ENCODE results near the gene PRPF8. TPM values are rescaled to one million over a fixed set of nuclear protein-coding genes. Genes with fewer than 3 reads are reported as not detected.

PRPF8 gene
- total RNA-seq, 2 donors from 2014 or later, result 332 to 390 TPM

DNA sequence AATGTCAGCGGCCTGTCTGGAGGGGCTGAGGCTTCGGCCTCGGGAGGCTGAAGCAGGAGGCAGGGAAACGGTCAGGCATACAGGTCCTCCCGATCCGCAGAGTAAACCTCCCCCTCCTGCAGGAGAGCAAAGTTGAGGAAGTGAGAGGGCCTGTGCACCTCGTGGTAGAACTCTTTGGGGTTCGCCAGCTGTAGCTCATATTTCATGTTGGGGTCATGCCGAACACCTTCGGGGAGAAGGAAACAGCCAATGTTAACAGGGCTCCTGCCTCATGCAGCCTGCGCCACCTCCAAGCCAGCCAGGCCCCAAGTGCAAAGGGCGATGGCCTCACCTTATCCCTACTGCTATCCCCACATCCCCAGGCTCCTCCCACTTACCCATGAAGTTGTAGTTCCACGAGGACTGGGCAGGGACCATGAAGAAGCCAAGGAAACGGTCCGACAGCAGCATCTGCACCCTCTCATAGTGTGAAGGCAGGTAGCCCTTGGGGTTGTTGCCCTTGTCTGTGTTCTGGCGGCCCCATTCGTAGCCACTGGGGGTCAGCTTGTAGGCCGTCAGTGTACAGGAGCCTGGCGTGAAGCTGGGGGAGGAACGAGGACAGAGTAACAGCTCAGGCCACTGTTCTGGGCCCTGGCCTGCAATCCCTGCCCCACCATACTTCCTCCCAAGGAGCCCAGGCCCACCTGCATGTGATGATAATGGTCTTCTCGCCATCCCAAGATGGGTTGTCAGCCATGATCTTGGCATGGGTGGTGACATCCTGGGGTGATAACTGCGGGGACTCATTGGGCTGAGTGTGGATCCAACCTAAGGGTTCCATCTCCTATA lies 33.7 kb downstream of the PRPF8 start:
- Mint-ChIP-seq H3K36me3 (ENCODE audit: insufficient read depth in 2 of 2) (peaks cover 7 to 21% of the 10 kb centered on the region in 2 donors), H3K4me1 (ENCODE audit: low read depth) (peaks cover 16% of the 10 kb centered on the region), H3K27me3 (ENCODE audit: low read depth) (no peaks in the 10 kb centered on the region), H3K27ac (no peak overlapping the region), H3K9me3 (no peaks in the 10 kb centered on the region), H3K4me3 (no peak overlapping the region)
- DNase-seq, result no peak
- no peak for ATAC-seq (replicated peaks in 1 of 2)

DNA sequence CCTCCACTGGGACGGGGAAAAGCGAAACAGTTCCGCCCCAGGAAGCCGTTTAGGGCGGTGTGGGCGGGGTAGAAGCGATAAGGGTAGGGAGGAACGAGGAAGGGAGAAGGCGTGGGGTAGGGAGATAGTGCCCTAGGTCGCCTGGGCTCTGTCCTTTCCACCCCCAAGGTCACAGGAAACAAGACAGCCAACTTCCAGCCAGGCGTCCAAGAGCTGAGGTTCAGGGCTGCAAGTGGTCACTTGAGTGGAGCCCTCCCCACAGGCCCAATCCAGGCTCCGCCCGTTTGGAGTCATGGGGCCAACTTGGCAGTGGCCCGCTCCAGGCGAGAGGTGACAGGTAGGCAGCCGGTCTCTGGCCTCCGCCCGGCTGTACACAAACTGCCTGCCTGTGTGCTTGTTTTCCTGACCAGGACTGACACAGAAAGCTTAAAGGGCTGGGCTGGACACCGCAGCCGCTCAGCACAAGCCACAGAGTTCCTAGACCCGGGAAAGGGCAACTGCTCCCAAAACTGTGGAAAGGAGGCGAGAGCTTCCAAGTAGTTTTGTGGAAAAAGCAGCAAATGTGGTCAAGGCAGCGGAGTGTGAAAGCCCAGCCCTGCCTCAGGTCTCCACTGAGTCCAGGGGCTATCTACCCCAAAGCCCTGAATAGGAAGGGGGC lies 34.7 kb downstream of the PRPF8 start, which contains the start of gene RILP:
TSS of gene RILP (minus strand) at position 23 of the 658 bp plus-strand sequence. CDS start 62 bp downstream, outside the sequence.
- DNase-seq, result no peak
- H3K4me1 Mint-ChIP-seq (ENCODE audit: low read depth), result peaks cover 26% of the 10 kb centered on the region
- H3K27ac Mint-ChIP-seq, result no peak within 1 kb of the TSS
- H3K36me3 Mint-ChIP-seq (ENCODE audit: insufficient read depth in 2 of 2), result peaks cover 5 to 18% of the 10 kb centered on the region in 2 donors
- no peaks in the 10 kb centered on the region for H3K27me3 Mint-ChIP-seq (ENCODE audit: low read depth)
- no peaks in the 10 kb centered on the region for H3K9me3 Mint-ChIP-seq
- peak within 1 kb of the TSS; percentile 65 to 72 for H3K4me3 Mint-ChIP-seq
- peak; percentile 1 to 5 for ATAC-seq (replicated peaks in 1 of 2)

DNA sequence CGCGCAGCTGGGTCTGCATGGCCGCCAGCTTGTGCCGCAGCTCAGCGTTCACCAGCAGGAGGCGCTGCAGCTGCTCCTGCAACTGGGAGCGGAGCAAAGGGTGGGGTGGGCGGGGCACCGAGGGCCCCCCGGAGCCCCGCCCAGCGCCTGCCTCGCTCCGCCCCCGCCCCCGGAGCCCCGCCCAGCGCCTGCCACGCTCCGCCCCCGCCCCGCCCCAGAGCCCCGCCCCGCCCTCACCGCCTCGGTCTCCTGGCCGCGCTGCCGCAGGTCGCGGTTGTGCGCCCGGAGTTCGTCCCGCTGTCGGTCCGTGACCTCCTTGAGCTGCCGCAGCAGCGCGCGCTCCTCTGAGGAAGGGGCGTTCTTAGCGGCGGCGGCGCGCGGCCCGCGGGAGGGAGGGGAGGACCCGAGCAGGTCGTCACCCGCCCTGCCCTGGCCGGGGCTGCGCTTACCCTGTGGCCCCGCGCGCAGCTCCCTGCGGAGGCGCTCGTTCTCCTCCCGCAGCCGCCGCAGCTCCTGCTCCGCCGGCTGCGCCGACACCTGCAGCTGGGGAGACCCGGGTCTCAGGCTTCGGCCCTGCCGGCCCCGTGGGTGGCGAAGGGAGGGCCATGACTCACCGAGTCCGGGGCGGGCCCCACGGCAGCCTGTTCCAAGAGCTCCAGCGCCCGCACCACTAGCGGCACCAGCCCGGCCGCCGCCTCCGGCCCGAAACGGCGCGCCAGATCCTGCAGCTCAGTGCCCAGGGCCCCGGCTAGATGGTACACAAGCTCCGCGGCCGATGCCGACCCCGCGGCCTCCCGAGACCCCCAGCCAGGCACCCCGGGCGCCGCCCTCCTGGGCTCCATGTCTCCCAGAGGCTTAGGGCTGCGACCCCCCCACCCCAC lies 35.5 kb downstream of the PRPF8 start:
- peak; percentile 94 for DNase-seq
- Mint-ChIP-seq H3K9me3 (no peaks in the 10 kb centered on the region), H3K4me1 (ENCODE audit: low read depth) (peaks cover 34% of the 10 kb centered on the region), H3K27ac (no peak overlapping the region), H3K36me3 (ENCODE audit: insufficient read depth in 2 of 2) (peaks cover 4 to 14% of the 10 kb centered on the region in 2 donors), H3K4me3 (peak overlapping the region; percentile 65 to 72), H3K27me3 (ENCODE audit: low read depth) (no peaks in the 10 kb centered on the region)
- peak; percentile 75 to 77 for ATAC-seq (replicated peaks in 1 of 2)

DNA sequence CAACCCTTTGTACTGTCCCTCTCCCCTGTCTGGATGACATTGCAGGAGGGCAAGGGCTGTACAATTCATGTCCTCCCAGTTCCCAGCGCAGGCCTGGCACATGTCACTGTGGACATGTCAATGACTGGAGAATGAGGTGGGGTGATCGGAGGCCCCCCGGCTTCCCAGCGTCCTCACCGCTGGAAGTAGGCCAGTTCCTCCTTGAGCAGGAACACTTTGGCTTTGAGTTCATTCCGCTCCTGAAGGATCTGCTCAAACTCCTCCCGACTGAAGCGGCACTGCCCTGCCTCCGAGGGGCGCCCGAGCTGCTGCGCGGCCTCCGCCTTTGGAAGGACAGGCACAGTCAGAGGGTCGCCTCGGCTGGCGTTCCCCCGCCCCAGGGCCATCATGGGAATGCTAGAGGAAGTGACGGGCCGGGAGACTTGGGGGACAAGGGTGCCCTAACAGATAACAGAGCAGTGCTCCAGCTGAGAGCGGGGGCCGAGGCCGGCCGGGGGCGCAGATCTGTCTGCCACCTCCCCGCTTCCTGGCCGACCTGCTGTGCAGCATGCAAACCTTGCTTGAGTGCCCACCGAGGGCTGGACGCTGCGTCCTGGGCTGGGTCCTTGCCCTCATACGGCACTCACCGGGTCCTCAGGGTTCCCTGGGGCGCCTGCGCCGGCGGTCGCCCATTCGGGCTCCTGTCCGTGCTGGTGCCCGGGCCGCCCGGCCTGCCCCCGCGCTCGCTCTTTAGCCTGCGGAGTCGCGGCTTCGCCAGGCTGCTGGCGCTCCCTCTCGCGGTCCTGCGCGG lies 36.3 kb downstream of the PRPF8 start:
- H3K4me1 Mint-ChIP-seq (ENCODE audit: low read depth), result peaks cover 38% of the 10 kb centered on the region
- peak overlapping the region; percentile 63 to 72 for H3K4me3 Mint-ChIP-seq
- H3K9me3 Mint-ChIP-seq, result no peaks in the 10 kb centered on the region
- DNase-seq, result no peak
- no peak overlapping the region for H3K27ac Mint-ChIP-seq
- peaks cover 1 to 10% of the 10 kb centered on the region in 2 donors for H3K36me3 Mint-ChIP-seq (ENCODE audit: insufficient read depth in 2 of 2)
- no peaks in the 10 kb centered on the region for H3K27me3 Mint-ChIP-seq (ENCODE audit: low read depth)
- peak; percentile 16 to 18 for ATAC-seq (replicated peaks in 1 of 2)

DNA sequence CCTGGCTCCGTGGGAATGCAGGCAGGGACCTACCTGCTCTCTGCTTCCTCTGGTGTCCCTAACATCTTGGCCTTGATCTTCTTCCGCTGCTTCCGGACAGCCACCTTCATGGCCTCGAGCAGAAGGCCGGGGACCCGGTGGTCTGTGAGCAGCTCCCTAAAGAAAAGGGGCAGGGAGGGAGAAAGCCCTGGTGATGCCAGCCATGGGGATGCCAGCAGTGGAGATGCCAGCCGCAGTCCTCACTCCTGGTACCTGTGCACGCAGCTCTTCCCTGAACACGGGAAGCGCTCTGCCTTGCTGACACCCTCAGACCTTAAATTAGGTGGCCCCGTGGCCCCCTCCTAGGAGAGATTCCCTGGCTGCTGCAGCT lies 36.9 kb downstream of the PRPF8 start:
- ATAC-seq (replicated peaks in 1 of 2) (no peak), DNase-seq (no peak)
- peak overlapping the region; percentile 63 to 72 for H3K4me3 Mint-ChIP-seq
- H3K4me1 Mint-ChIP-seq (ENCODE audit: low read depth), result peaks cover 38% of the 10 kb centered on the region
- no peaks in the 10 kb centered on the region for H3K9me3 Mint-ChIP-seq
- no peaks in the 10 kb centered on the region for H3K27me3 Mint-ChIP-seq (ENCODE audit: low read depth)
- H3K27ac Mint-ChIP-seq, result no peak overlapping the region
- H3K36me3 Mint-ChIP-seq (ENCODE audit: insufficient read depth in 2 of 2), result peaks cover under 1 to 4% of the 10 kb centered on the region in 2 donors

DNA sequence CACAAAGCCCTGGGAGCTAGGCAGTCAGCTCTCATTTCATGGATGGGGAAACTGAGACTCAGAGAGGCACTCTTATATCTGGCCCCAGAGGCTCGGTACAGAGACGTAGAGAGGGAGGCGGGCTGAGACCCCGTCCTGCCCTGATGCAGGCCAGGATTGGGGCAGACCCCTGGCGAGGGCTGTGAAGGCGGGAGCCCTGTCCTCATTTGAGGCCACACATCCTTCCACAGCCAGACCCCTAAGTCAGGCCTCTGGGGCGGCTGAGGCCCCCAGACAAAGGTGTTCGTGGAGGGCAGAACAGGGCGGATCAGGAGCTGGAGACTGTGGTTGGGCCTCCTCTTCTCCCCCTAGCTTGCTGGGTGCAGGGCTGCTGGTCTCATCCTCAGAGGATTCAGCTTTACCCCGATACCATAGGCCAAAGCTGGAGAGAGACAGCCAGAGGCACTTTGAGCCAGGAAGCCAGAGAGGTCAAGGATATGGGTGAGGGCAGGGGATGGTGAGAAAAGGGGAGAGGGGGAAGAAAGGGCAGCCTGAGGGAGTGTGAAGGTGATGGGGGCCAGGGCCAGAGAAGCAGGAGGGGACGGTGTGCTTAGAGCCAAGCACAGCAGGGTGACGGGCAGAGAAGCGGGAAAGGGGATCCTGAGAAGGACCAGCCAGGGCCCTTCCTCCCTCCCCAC lies 38.3 kb downstream of the PRPF8 start:
- no peak overlapping the region for H3K4me3 Mint-ChIP-seq
- H3K27me3 Mint-ChIP-seq (ENCODE audit: low read depth), result no peaks in the 10 kb centered on the region
- no peaks in the 10 kb centered on the region for H3K9me3 Mint-ChIP-seq
- ATAC-seq (replicated peaks in 1 of 2) (no peak), DNase-seq (no peak)
- peaks cover 38% of the 10 kb centered on the region for H3K4me1 Mint-ChIP-seq (ENCODE audit: low read depth)
- H3K36me3 Mint-ChIP-seq (ENCODE audit: insufficient read depth in 2 of 2), result no peaks in the 10 kb centered on the region
- peak overlapping the region; percentile 71 for H3K27ac Mint-ChIP-seq

DNA sequence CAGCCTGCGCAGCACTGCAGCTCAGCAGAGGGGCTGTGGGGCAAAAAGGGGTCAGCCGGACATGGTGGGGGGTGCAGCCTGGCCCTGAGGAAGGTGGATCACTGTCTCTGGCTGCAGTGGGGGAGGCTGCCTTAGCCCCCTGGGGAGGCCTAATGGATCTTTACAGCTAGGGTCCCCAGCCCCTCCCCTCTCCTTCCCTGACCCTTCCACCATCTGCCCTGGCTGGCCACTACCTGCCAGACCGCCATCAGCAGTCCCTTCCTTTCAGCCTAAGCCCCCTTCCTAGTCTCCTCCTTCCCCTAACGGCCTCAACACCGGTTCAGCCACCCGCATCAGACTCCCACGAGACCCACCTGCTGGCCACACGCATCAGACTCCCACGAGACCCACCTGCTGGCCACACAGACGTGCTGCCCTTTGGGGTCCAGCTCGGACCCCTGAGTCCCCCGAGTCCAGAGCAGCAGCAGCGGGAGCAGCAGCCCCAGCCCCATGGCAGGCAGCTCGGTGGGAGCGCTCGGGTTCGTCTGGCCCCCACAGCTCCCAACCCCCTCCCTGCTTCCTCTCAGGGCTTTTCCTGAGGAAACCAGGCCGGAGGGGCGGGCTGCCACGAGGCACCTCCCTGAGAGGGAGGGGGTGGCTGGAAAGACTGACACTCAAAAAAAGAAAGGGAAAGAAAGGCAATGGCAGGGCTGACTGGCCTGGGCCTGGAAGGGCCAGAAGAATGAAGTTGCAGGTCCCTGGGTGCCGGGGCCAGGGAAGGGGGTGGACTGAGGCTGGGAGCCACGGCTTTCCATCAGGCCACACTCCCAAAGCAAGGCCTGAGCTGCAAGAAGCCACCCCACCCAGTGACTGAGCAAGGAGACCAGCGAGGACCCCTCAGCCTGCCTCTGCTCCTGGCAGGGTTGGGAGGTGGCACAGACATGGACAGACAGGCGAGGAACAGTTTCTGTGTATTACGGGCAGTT lies 39.2 kb downstream of the PRPF8 start, which contains the start of gene SCARF1:
TSS of gene SCARF1 (minus strand) at position 526 of the 965 bp plus-strand sequence. CDS start at position 491, 35 bp downstream.
- peak within 1 kb of the TSS; percentile 71 for H3K27ac Mint-ChIP-seq
- no peak for DNase-seq
- H3K9me3 Mint-ChIP-seq, result no peaks in the 10 kb centered on the region
- no peaks in the 10 kb centered on the region for H3K36me3 Mint-ChIP-seq (ENCODE audit: insufficient read depth in 2 of 2)
- no peaks in the 10 kb centered on the region for H3K27me3 Mint-ChIP-seq (ENCODE audit: low read depth)
- no peak for ATAC-seq (replicated peaks in 1 of 2)
- H3K4me1 Mint-ChIP-seq (ENCODE audit: low read depth), result peaks cover 41% of the 10 kb centered on the region
- peak within 1 kb of the TSS; percentile 89 to 92 for H3K4me3 Mint-ChIP-seq

DNA sequence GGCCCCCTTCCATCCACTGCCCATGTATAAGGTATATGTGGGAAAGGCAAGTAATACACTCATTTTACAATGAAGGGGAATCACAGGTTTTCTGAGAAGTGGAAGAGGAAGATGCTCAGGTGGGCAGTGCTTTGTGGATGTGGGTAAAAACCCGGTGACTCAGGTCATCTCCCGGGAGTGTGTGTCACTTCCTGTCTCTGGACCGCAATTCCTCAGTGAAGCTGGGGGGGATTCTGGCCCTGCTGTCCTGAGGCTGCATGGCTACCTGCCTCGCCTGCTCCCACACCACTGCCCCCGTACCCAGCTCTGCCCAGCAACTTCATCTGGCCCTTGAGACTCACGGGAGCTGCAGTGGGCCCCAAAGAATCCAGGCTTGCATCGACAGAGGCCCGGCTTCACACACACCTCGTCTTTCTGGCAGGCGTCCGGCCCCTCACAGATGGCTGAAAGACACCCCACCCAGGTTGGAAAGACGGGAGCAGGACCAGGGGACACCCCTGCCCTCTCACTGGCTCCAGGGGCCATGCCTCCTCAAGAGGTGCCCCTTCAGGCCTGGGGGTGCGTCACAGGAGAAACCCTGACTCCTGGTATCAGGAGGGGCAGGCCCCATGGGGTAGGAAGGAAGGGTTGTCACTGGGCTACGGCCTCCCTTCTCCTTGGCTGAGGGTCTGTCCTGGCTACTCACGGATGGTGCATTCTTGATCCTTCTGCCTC lies 40.0 kb downstream of the PRPF8 start:
- Mint-ChIP-seq H3K9me3 (no peaks in the 10 kb centered on the region), H3K4me1 (ENCODE audit: low read depth) (peaks cover 35% of the 10 kb centered on the region), H3K27me3 (ENCODE audit: low read depth) (no peaks in the 10 kb centered on the region), H3K36me3 (ENCODE audit: insufficient read depth in 2 of 2) (no peaks in the 10 kb centered on the region), H3K4me3 (peak overlapping the region; percentile 89 to 92), H3K27ac (peak overlapping the region; percentile 76)
- ATAC-seq (replicated peaks in 1 of 2), result peak; percentile 16 to 32
- peak; percentile 63 to 68 for DNase-seq

DNA sequence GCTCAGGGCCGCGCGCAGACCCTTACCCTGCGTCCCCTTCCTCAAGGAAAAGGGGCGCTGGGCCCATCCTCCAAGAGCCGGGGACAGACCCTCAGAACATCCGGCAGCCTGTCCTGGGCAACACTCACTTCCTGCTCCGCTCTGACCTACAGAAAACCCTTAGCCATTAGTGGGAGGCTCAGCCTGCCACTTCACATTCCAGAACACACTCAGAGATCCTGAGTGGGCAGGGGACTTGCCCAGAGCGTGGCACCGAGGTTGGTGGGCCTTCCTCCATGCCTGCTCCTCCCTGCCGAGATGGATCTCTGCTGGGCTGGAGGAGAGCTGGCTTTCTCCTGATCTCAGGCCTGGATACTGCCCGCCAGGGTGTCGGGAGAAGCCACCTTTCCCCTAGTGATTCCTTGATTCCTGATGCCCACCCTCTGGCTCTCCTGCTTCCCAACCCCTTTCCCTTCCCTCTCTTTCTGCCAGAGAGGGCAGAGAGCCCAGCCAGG lies 40.6 kb downstream of the PRPF8 start:
- peak overlapping the region; percentile 87 for H3K27ac Mint-ChIP-seq
- ATAC-seq (replicated peaks in 1 of 2) (peak in 1 of 2 donors; percentile 14), DNase-seq (peak in 1 of 2 donors; percentile 30)
- H3K9me3 Mint-ChIP-seq, result no peaks in the 10 kb centered on the region
- H3K27me3 Mint-ChIP-seq (ENCODE audit: low read depth), result no peaks in the 10 kb centered on the region
- no peaks in the 10 kb centered on the region for H3K36me3 Mint-ChIP-seq (ENCODE audit: insufficient read depth in 2 of 2)
- peak overlapping the region; percentile 89 to 92 for H3K4me3 Mint-ChIP-seq
- peaks cover 35% of the 10 kb centered on the region for H3K4me1 Mint-ChIP-seq (ENCODE audit: low read depth)

DNA sequence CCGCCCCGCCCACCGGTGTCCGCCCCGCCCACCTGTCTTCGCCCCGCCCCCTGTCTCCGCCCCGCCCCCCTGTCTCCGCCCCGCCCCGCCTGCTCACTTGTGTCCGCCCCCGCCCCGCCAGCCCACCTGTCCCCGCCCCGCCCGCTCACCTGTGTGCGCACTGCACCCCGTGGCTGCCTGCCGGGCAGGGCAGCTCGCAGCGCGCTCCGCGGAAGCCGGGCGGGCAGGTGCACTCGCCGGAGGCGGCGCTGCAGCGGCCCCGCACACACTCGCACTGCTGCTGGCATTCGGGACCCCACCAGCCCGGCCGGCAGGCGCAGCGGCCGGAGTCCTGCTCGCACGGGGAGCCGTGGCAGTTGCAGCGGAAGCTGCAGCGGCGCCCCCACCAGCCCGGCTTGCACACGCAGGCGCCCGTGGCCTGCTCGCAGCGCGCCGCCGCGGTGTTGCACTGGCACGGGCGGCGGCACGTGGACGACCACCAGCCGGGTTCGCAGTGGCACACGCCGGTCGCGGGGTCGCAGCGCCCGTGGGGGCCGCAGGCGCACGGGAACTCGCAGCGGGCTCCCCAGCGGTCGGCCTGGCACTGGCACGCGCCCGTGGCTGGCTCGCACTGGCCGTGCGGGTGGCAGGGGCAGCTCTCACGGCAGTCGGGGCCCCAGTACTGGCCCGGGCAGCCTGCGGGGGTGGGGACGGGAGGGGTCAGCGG lies 41.2 kb downstream of the PRPF8 start:
- H3K4me3 Mint-ChIP-seq, result peak overlapping the region in 1 of 2 donors; percentile 92
- ATAC-seq (replicated peaks in 1 of 2) (peak; percentile 41 to 44), DNase-seq (peak; percentile 48 to 49)
- H3K4me1 Mint-ChIP-seq (ENCODE audit: low read depth), result peaks cover 35% of the 10 kb centered on the region
- no peaks in the 10 kb centered on the region for H3K9me3 Mint-ChIP-seq
- no peaks in the 10 kb centered on the region for H3K27me3 Mint-ChIP-seq (ENCODE audit: low read depth)
- no peak overlapping the region for H3K27ac Mint-ChIP-seq
- H3K36me3 Mint-ChIP-seq (ENCODE audit: insufficient read depth in 2 of 2), result no peaks in the 10 kb centered on the region
